ENCODE data around the gene ST6GALNAC4.

- no peak for TF ChIP-seq CHD2 (IDR thresholded peaks at IDR 0.05; ENCODE audit: borderline replicate concordance, low read depth, low read length)
- no peak for TF ChIP-seq RELA (IDR thresholded peaks at IDR 0.05; ENCODE audit: borderline replicate concordance, partially characterized antibody)
- no peak for TF ChIP-seq CTCF (IDR thresholded peaks at IDR 0.05 in 2 of 3, conservative IDR thresholded peaks at IDR 0.05 in 1 of 3; ENCODE audit: control insufficient read depth in 2 of 3, extremely low read depth in 1 of 3, insufficient read depth in 1 of 3, low read depth in 3 of 3, low read length in 3 of 3)
- no peak for TF ChIP-seq MEF2A (IDR thresholded peaks at IDR 0.05; ENCODE audit: insufficient read depth, low read depth, low read length)
- no peak for TF ChIP-seq ZBTB33 (IDR thresholded peaks at IDR 0.05)
- TF ChIP-seq POLR2A (IDR thresholded peaks at IDR 0.05; ENCODE audit: low read depth, low read length): no peak
- no peak for TF ChIP-seq SREBF2 (IDR thresholded peaks at IDR 0.05; ENCODE audit: low read length)
- no peak for TF ChIP-seq CEBPB (IDR thresholded peaks at IDR 0.05; ENCODE audit: borderline replicate concordance in 1 of 2, low read depth in 2 of 2, low read length in 2 of 2)
- no peak for TF ChIP-seq TAF1 (IDR thresholded peaks at IDR 0.05; ENCODE audit: borderline replicate concordance, low read depth, low read length)
Observed at GRCh38 chr9:127961613-127962155, 44.8 kb upstream of the ST6GALNAC4 start.
